ENCODE results near the gene PNMT.
A peak's percentile ranks its signal among the peaks of the same experiment; 100 is the strongest.

Gene PNMT

GRCh38 chr17:39633570-39634183 is 34.6 kb upstream of the PNMT start:
- no peak for DNase-seq

- peak; percentile 19 to 78 for DNase-seq
Observed at GRCh38 chr17:39634384-39634871, 33.8 kb upstream of the PNMT start.

- DNase-seq = no peak
Observed at GRCh38 chr17:39635614-39636176, 32.6 kb upstream of the PNMT start.

- no peak for DNase-seq
Observed at GRCh38 chr17:39636587-39636926, 31.7 kb upstream of the PNMT start.

GRCh38 chr17:39636927-39637736 is 31.1 kb upstream of the PNMT start, which contains the start of gene STARD3:
Gene STARD3, plus strand, starts transcription at chr17:39637144. Its CDS starts 16,388 bp downstream, at chr17:39653532.
- DNase-seq = peak; percentile 84

GRCh38 chr17:39638317-39638716 is 29.9 kb upstream of the PNMT start:
- DNase-seq = no peak

GRCh38 chr17:39639043-39639442 is 29.2 kb upstream of the PNMT start:
- no peak for DNase-seq

GRCh38 chr17:39639566-39640458 is 28.4 kb upstream of the PNMT start:
- no peak for DNase-seq

- peak; percentile 57 to 62 for DNase-seq
Observed at GRCh38 chr17:39640591-39641031, 27.6 kb upstream of the PNMT start.

GRCh38 chr17:39641097-39641496 is 27.2 kb upstream of the PNMT start:
- no peak for DNase-seq

GRCh38 chr17:39641883-39642282 is 26.4 kb upstream of the PNMT start:
- peak; percentile 51 to 57 for DNase-seq

GRCh38 chr17:39642291-39643074 is 25.8 kb upstream of the PNMT start:
- no peak for DNase-seq

GRCh38 chr17:39643271-39643670 is 25.0 kb upstream of the PNMT start:
- DNase-seq = no peak

- no peak for DNase-seq
Observed at GRCh38 chr17:39647256-39647655, 21.0 kb upstream of the PNMT start.

- peak; percentile 65 to 67 for DNase-seq
Observed at GRCh38 chr17:39648616-39649366, 19.5 kb upstream of the PNMT start.

GRCh38 chr17:39650121-39650579 is 18.1 kb upstream of the PNMT start:
- DNase-seq = peak in 1 of 2 donors; percentile 5

GRCh38 chr17:39651923-39652586 is 16.2 kb upstream of the PNMT start:
- DNase-seq = no peak

- DNase-seq = no peak
Observed at GRCh38 chr17:39652587-39653315, 15.5 kb upstream of the PNMT start.

GRCh38 chr17:39653316-39653661 is 15.0 kb upstream of the PNMT start:
- no peak for DNase-seq

Measured in inflammatory macrophage treated with lipopolysaccharide for 1 hour (primary cell).